AML-193 (cell line): Measurements from ENCODE around the gene CLASP1.
A peak's percentile ranks its signal among the peaks of the same experiment; 100 is the strongest.

ENCODE experiments used
- DNase-seq, 2 experiments: peaks; one replicate each; lab custom pipeline; 2025; lab: John Stamatoyannopoulos, UW

CLASP1 gene

DNA sequence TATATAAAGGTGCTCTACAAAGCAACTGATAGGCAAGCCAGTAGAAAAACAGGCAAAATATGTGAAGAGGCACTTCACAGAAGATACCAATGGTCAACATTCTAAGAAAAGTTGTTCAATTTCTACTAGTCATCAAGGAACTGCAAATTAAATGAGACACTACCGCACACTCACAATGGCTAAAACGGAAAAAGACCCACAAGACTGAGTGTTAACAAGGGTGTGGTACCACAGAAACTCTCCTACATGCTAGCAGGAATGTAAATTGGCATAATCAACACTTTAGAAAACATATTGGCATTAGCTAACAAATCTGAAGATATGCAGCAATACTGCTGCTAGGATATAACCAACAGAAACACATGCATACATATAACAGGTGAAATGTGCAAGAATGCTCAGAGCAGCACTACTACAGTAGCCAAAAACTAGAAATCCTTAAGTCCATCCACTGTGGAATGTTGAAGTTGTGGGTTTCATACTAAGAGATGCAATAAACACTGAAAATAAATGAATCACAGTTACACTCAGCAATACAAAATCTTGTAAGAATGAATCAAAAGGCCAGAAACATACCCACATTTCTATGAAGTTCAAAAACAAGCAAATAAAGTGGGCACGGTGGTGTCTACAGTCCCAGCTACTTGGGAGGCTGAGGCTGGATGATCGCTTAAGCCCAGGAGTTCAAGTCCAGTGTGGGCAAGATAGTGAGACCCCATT is 109.4 kb downstream of the CLASP1 start:
- DNase-seq, result no peak

DNA sequence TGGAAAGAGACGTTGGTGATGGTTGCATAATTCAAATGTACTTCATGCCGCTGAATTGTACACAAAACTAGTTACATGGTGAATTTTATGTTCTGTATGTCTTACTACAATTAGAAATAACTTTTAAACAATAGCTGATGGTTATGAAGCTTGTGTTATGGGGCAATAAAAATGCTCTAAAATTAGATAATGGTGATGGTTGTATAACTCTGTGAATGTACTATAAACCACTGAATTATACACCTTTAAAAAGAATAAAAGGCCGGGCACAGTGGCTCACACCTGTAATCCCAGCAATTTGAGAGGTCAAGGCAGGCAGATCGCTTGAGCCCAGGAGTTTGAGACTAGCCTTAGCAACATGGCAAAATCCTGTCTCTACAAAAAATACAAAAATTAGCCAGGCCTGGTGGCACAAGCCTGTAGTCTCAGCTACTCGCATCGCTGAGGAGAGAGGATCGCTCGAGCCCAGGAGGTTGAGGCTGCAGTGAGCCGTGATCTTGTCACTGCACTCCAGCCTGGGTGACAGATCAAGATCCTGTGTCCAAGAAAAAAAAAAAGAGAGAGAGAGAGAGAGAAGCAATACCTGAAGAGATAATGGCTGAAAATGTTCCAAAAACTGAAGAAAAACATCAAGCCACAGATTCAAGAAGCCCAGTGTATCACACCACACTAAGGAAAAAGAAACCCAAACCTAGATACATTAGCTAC is 112.3 kb downstream of the CLASP1 start:
- DNase-seq, result no peak

DNA sequence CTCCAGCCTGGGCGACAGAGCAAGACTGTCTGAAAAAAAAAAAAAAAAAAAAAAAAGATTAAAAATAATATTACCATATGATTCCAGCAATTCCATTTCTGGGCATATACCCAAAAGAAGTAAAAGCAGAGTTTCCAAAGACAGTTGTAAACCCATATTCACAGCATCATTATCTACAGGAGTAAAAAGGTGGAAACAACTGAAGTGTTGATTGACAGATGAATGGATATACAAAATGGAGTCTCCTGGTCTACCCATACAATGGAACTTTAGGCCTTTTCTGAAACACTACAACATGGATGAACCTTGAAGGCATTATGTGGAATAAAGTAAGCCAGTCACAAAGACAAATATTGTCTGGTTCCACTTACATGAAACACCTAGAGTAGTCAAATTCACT is 112.9 kb downstream of the CLASP1 start:
- DNase-seq, result no peak

DNA sequence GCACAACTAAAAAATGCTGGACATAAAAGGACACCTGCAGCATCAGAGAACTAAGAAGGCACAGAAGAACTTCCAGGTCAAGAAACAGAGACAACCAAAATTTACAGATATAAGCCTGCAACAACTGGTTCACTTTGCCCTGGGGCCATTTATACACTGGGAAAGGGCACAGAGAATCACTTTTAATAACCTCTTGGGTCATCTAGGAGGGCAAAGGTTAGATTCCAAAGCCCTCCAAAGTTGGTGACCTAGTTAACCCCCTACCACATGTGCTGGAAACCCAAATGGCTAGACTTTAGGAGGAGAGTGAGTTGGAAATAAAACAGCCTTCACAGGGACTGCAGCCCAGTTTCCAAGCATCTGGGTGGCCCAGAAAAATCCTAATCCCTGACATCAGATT is 115.3 kb downstream of the CLASP1 start:
- DNase-seq, result no peak

DNA sequence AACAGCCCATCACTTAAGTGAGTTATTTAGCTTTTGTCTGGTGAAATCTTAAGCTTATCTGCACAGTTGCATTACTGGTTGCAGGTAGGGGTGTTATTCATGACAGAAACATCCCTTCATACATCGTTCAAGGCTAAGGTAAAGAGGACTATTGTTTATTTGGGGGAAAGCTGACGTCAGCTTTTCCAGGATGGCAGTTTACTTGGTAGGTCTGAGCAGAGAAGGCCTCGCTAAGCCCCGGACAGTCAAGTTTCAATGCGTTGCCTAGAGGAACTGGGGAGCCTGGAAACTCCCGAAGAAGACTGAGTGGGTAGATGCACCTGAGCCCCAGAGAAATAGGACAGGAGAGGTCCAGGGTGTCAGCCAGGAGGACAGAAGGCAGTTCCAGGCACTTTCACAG is 116.4 kb downstream of the CLASP1 start:
- no peak for DNase-seq

DNA sequence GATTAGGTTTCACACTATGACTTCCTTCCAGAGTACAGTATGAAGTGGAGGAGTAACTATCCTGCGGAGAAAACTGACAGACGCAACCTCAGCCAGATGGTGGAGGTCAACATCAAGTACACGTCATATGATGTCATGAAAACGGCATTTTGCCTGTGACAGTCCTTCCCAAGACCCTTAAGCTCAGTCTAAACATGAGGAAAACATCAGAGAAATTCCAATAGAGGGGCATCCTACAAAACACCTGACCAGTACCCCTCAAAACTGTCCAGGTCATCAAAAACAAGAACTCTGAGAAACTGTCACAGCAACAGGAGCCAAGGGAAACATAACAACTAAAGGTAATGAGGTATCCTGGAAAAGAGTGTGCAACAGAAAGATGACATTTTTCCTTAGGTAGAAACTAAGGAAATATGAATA is 116.9 kb downstream of the CLASP1 start:
- DNase-seq, result peak in 1 of 2 experiments; percentile 24

DNA sequence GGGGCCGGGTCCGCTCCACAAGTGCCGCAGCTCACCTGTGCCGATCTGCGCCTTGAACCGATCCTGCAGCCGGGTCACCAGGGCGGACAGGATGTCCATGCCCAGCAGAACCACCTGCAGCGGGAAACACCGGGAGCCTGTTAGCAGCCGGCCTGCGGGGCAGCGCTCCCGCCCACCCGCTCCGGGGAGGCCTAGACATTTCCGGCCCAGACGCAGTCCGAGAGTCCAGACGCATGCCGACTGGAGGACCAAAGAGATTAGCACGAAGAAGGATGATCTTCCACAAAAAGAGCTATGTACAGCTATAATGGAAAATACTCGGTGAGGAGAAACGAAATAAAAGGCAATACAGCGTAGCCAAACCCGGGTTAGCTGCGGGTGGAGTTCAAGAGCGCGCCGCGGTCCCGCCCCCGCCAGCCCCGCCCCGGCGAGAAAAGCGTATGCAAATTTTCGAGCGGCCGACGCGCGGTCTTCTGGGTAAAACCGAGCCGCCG is 119.0 kb downstream of the CLASP1 start:
- DNase-seq, result peak; percentile 79

DNA sequence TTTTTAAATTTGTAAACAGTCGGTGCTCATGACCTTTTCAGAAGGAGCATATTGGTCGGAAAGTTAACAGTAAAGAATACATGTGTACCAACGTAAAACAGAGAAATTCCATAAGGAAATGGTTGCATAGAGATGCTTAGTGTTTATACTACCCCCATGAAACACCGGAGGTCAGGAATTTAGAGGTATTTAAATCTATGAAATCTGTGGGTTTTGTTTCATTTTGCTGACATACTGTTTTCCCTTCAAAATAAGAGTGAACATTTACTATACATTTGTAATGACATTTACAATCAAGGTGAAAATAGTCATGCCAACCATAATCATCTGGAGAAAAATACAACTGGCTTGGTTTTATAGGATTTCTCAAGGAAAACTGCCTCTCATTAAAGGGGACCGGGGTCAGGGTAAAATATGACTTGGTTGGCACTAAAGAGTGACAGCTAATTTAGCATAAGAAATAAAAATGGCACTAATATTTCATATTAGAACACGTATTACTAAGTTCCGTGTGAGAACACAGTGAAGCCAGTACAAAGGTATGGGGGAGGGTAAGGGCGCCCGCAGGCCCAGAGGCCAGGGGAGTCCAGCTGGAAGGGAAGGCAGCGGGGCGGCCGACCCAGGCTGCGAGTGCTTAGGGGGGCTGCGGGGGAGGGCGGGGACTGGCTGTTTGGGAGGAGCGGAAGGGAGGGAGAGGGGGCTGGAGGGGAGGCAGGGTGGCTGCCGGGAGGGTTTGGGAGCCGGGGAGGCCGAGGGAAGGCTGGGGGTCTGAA is 119.6 kb downstream of the CLASP1 start:
- peak; percentile 30 to 37 for DNase-seq

DNA sequence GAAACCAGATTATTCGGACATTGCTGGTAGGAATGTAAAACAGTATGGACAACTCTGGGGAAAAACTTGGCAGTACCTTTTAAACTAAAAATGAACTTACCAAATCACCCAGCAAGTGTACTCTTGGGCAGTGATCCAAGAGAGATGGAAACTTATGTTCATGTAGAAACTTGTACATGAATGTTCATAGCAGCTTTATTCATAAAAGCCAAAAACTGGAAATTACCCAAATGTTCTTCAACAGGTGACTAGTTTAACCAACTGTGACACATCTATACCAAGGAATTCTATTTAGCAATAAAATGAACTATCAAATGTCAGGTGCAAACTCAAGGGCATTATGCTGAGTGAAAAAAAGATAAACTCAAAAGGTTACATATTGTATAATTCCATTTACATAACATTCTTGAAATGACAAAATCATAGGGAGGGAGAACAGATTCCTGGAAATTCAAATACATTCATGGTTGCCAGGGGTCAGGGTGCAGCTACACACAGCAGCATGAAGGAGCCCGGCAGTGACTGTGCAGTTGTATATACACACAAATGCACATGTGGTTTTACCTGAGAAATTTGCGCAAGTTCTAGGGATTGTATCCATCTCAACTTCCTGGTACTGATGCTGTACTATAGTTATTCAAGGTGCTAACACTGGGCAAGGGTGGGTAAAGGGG is 122.1 kb downstream of the CLASP1 start:
- no peak for DNase-seq

DNA sequence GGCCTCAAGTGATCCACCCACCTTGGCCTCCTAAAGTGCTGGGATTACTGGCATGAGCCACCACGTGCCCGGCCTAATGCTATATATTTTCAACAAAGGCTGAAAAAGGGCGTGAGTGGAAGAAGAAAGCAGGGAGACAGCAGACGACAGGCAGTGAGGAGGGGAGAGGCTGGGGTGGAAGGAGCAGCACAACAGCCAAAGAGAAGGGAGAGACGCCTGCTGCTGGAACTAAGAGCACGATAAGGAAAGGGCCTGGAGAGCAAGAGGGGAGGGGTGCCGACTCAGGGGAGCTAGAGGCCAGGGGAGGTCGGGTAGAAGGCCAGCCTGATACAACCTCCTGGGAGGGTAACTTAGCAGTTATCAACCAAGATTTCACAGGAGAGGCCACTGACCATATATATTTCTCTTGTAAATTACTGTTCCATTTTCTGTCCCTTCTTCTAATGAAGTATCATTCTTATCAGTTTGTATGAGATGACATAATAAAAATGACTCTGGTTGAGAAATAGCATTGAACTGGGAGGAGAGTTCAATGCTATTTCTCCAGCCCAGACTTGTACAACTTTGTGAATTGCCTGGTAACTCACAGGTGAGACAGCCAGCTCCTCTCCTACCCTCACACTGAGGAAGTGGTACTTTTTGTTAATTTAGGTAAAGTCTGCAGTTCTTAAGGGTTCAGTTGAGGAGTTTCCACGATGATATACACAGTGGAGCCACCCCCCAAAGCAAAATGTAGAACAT is 124.4 kb downstream of the CLASP1 start:
- no peak for DNase-seq

DNA sequence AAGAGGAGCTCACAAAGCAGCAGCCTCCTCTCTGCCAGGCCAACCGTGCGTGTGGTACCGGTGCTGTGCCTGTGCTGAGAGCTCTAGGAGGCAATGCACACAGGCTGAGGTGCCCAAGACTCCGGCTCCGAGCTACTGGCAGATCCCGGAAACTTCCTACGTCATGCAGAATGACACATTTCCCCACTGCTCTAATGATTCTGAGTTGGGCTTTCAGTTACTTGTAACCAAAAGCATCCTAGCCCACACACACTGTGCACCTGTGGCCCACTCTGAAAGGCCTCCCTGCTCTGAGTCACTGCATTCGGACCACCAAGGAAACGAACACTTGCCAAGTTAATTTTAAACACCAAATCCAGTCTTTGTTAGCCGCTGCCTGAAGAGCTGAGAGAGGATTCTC is 127.9 kb downstream of the CLASP1 start:
- DNase-seq, result no peak

DNA sequence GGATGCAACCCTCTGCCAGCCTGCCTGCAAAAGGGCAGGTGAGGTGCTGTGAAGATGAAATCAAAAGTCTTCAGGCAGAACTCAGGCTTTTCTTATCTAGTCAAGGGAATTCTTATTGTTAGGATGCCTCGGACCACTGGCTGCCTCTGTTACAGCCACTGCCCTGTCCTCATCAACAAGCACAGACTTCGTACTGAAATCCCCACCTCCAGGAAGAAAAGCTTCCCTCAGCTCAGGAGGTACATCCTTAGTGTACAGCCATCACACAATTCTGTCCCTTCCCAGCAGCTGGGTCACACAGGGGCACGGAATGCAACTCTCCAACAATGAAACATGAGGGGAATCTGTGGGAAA is 128.6 kb downstream of the CLASP1 start:
- no peak for DNase-seq

DNA sequence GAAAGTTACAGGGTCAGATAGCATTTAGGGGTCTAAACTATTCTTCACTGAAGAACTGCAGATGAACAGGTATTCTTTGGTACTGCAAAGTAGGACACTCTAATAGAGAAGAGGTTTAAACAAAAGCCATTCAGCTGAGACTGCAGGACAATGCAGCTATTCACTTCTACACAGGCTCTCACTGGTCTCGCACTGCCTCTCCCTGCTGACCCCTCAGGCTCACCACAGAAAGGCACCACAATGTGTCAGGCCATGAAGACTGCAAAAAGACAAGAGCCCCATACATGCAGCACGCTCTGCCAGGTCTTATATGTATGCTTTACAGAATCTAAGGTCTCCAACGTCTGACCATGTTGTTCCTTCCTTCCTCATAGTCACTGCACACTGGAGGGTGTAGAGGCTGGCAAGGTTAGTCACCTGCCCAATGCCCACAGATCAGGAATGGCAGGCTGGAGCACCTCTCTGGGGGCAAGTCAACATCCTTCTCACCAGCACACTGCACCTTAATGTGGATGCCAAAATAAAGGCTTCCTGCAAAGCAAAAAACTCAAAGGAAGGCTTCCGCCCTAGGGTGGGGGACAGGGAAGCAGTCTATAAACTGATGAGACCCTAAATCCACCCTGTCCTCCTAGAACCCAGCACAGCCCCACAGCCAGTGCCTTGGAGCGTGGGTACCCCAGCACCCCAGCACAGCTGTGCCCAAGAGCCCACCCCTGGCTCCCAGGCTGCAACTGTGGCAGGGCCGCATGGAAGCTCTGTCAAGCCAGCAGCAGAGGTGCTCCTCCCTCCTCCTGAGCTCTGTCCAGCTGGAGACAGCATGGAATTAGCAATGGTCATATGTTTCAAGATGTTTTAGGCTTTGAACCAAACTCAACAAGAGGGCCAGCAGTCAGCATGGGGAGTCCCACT is 129.3 kb downstream of the CLASP1 start:
- DNase-seq, result no peak

DNA sequence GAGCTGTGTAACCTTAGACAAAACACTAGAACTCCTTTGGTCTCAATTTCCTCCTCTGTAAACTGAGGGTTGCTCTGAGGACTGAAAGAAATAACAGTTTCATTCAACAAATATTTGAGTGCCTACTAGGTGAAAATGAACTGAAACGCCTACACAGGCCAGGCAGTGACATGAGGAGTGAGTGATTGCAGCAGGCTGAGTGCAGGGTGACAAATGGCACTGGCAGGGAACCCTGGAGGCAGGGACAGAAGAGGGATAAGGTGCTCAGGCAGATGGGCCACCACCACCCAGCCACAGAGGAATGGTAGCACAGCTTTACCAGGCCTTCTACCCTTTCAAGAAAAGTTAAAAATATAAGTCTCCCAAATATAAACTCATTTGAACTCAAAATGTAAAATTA is 130.1 kb downstream of the CLASP1 start:
- no peak for DNase-seq

DNA sequence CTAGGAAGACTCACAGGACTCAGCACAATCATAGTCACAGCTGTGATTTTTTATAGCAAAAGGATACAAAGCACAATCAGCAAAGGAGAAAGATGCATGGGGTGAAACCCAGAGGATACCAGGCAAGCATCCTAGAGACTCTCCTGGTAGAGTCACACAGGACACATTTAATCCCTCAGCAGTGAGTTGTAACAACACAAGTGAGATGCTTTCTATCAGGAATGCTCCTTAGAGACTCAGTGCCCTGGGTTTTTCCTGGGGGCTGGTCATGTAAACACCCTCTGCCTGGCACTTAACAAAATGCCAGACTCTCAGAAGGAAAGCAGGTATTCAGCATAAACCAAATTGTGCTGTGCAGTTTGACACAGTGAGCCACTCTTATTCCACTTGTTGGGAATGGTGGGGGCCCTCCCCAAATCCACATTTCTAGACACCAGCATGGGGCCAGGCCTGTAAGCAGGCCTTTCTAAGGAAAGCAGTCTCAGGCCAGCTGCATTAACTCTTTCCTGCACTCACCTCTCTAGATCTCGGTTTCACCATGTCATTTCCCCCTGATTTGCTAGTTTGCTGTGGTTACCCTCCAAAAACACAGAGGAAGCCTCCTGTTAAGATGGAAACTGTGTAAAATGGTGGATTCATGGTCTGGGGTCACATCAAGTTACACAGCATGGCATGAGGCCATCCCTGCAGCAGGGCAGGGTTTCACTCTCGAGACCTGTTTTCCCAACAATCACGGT is 135.5 kb downstream of the CLASP1 start:
- no peak for DNase-seq

DNA sequence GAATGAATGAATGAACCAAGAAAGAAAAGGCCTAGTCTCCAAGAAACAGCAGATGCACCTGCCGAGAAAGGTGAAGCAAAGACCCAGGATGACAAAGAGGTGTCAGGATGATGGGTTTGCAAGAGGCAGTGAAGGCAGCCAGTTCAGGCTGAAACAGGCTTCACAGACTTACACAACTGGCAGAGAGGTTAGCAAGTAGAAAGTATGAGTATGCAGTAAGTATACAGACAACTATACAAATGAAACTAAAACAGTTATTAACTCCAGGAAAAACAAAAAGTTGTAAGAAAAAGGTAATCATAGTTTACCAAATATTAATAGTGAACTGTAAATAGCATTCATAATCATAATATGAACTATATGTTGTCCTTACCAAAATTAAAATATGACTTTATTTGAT is 138.4 kb downstream of the CLASP1 start:
- DNase-seq, result no peak

DNA sequence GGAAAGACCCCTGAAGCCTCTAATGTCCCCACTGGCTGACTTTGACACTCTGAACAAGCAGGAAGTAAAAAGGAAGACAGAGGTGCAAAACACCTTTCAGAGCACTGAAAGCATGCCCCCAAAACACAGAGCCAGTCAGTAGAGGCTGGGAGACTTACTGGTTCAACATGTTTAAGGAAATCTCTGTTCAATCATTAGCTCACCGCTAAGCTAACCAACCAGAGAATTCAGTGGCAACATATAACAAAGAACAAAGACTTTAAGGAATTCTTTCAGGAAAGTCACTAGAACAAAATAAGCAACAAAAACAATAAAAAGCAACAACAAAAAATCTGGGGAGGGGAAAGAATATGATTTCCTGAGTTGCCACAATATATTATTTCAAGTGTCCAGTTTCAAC is 142.6 kb downstream of the CLASP1 start:
- DNase-seq, result no peak

DNA sequence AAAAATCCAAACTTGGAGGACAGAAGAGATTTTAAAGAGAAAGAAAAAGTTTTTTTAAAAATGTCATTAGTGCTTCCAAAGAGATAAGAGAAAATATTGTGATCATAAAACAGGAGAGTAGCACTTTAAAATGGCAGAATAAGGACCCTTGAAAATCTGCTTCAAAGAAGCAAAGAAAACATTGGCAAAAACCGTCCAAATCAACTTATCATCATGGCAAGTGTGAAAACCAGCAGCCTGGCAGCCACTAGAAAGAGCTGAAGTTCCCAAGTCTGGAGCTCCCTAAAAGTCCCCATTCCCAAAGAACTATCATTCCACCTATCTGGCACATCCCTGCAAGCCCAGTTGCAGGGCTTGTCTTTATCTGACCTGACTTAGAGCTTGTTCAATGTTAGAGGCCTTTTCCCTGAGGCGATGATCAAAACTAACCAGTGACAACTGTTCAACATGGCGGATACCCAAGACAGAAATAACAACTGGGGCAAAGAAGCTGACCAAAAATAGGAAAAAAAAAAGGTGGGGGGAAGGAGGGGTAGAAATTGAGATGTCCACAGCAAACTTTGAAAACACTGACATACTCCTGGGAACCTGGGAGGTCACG is 143.2 kb downstream of the CLASP1 start:
- no peak for DNase-seq

DNA sequence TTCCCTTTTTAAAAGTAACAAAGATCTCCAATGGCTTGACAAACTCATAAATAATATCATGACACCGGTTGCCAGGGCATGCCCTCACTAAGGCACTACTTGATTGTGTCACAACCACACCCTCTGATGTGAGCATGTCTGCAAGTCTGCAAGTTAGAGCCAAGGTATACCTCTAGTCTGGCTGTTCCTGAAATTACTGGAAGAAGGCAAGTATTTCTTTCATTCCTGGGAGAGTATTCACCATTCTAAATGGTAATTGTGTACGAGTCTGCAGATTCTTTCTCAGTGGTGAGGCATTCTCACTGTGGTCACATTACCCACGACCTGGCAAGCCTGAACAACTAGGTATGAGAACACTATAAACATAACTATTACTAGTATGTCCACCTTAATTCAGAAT is 144.3 kb downstream of the CLASP1 start:
- no peak for DNase-seq
